Subcutaneous adipose tissue (tissue), 4 donors: ENCODE results near the gene TSGA10IP. TPM values are rescaled to one million over a fixed set of nuclear protein-coding genes. Genes with fewer than 3 reads are reported as not detected.

ENCODE experiments used
- CTCF ChIP-seq: fragments of 450-650 bp; IDR thresholded peaks from one replicate; pipeline ENCODE4 v1.5.1; 2016; ENCODE audit warnings: low read depth, mild to moderate bottlenecking, control low read depth, antibody characterized with exemption, moderate library complexity
- total RNA-seq, 4 donors: library from RNA; depleted of rRNA; stranded (reverse); fragments of >200 nt; gene quantifications; one replicate each; pipeline ENCODE4 v1.1.0, GENCODE V29; 2016

The TSGA10IP gene
- total RNA-seq, 4 donors from 2014 or later: not detected

- TF ChIP-seq CTCF: no peak
These were observed 28.3 kb downstream of the TSGA10IP start for GRCh38 chr11:65973439-65974110.

- TF ChIP-seq CTCF: no peak
These were observed 30.5 kb downstream of the TSGA10IP start for GRCh38 chr11:65975771-65976170.

- no peak for TF ChIP-seq CTCF
These were observed 31.2 kb downstream of the TSGA10IP start for GRCh38 chr11:65976216-65977176.

- TF ChIP-seq CTCF: no peak
These were observed 32.5 kb downstream of the TSGA10IP start for GRCh38 chr11:65977621-65978390.

- TF ChIP-seq CTCF: no peak
These were observed 33.3 kb downstream of the TSGA10IP start for GRCh38 chr11:65978391-65979238.

- no peak for TF ChIP-seq CTCF
These were observed 34.0 kb downstream of the TSGA10IP start for GRCh38 chr11:65979261-65979759.
